GM12878 (cell line): ENCODE results near the gene C19orf38. TPM values are rescaled to one million over a fixed set of nuclear protein-coding genes. Genes with fewer than 3 reads are reported as not detected.

Experiments used
- ATAC-seq: fragments of 200-7000 bp; cut with Tn5 transposase; 3 replicates; pipeline ENCODE4 v1.9.1; 2020; ENCODE audit warnings: mild to moderate bottlenecking, moderate library complexity
- BruUV-seq: library from RNA; stranded (reverse); fragments of 400-500 nt; replicated peaks from 2 replicates; lab custom pipeline; 2021; lab: Mats Ljungman, UMichigan
- CTCF ChIA-PET: fragments of 300-600 bp; sonication (Branson Sonifier 250); formaldehyde crosslinking; extraction: SDS; loops from one replicate; lab custom pipeline; 2021; ENCODE audit warnings: inconsistent platforms; lab: Yijun Ruan, JAX
- POLR2A ChIA-PET: fragments of 350-600 bp; formaldehyde crosslinking; extraction: SDS; loops from one replicate; lab custom pipeline; 2021; ENCODE audit warnings: inconsistent platforms; lab: Charles Lee
- RAD21 ChIA-PET: fragments of 300-600 bp; sonication (Branson Sonifier 250); formaldehyde crosslinking; loops from one replicate; lab custom pipeline; 2023; ENCODE audit warnings: antibody characterized with exemption; ENCODE audit not compliant: unreplicated experiment; lab: Charles Lee
- SMC1A ChIA-PET: fragments of 300-600 bp; sonication (Branson Sonifier 250); formaldehyde crosslinking; loops from one replicate; lab custom pipeline; 2023; ENCODE audit not compliant: unreplicated experiment, uncharacterized antibody; lab: Charles Lee
- DNase-seq: peaks from one replicate; pipeline ENCODE4 v3.0.0-alpha.2; 2011; ENCODE audit warnings: low read depth, low spot score
- FAIRE-seq: peaks from 3 replicates; lab custom pipeline; 2011; peaks lifted over from hg19 to GRCh38; lab: Jason Lieb, UNC
- H2AFZ ChIP-seq: 2 replicates; pipeline ENCODE4 v1.6.0; 2011; ENCODE audit warnings: low read depth, low read length, control low read depth; ENCODE audit not compliant: control insufficient read depth
- H3K27ac ChIP-seq: 2 replicates; pipeline ENCODE4 v1.5.1; 2011; ENCODE audit warnings: control low read depth; ENCODE audit not compliant: control insufficient read depth, insufficient read depth
- H3K27me3 ChIP-seq, 2 experiments: replicated peaks in 1 of 2; 2 replicates each; pipeline versions ENCODE4 v1.6.0 to v1.6.1; 2011; ENCODE audit warnings: low read length in 1 of 2; ENCODE audit not compliant: control insufficient read depth in 2 of 2, insufficient read depth in 2 of 2
- H3K36me3 ChIP-seq, 2 experiments: 2 replicates each; pipeline ENCODE4 v1.5.1; 2011; ENCODE audit warnings: low read length in 1 of 2; ENCODE audit not compliant: control insufficient read depth in 2 of 2, insufficient read depth in 2 of 2
- H3K4me1 ChIP-seq: 2 replicates; pipeline ENCODE4 v1.6.1; 2011; ENCODE audit warnings: mild to moderate bottlenecking, low read length, moderate library complexity, mixed read lengths; ENCODE audit not compliant: control insufficient read depth, insufficient read depth
- H3K4me2 ChIP-seq: 2 replicates; pipeline ENCODE4 v1.6.0; 2011; ENCODE audit warnings: control low read depth; ENCODE audit not compliant: control insufficient read depth, insufficient read depth
- H3K4me3 ChIP-seq: fragments of 200-600 bp; sonication (generic); 2 replicates; pipeline ENCODE4 v1.5.1; 2016
- H3K79me2 ChIP-seq: 2 replicates; pipeline ENCODE4 v1.6.0; 2011; ENCODE audit warnings: low read length; ENCODE audit not compliant: control insufficient read depth, insufficient read depth
- H3K9ac ChIP-seq: 2 replicates; pipeline ENCODE4 v1.8.0; 2011; ENCODE audit warnings: low read length, control low read depth, mixed read lengths; ENCODE audit not compliant: control insufficient read depth, insufficient read depth
- H3K9me3 ChIP-seq: replicated peaks from 3 replicates; pipeline ENCODE4 v1.5.1; 2011; ENCODE audit warnings: mild to moderate bottlenecking, low read length; ENCODE audit not compliant: control insufficient read depth, insufficient read depth
- H4K20me1 ChIP-seq: 2 replicates; pipeline ENCODE4 v1.6.0; 2011; ENCODE audit not compliant: control insufficient read depth, insufficient read depth
- ATF2 ChIP-seq: IDR thresholded peaks from 2 replicates; pipeline ENCODE4 v1.6.1; 2012; ENCODE audit warnings: low read length, inconsistent platforms
- ATF7 ChIP-seq: fragments of 450-650 bp; IDR thresholded peaks from 2 replicates; pipeline ENCODE4 v1.6.1; 2016; ENCODE audit warnings: low read depth, mild to moderate bottlenecking
- KDM1A ChIP-seq: fragments of 200-600 bp; sonication (generic); IDR thresholded peaks from 2 replicates; pipeline ENCODE4 v1.6.1; 2016; ENCODE audit warnings: borderline replicate concordance
- KLF5 ChIP-seq: fragments of 450-650 bp; IDR thresholded peaks from 2 replicates; pipeline ENCODE4 v1.6.1; 2014; ENCODE audit warnings: mild to moderate bottlenecking; ENCODE audit not compliant: partially characterized antibody
- POLR2A ChIP-seq: IDR thresholded peaks from 2 replicates; pipeline ENCODE4 v1.6.1; 2011; ENCODE audit warnings: low read depth, mild to moderate bottlenecking, low read length
- WGBS: methylation state at CpG from one replicate; pipeline ENCODE4 v1.1.6; 2016; ENCODE audit warnings: low lambda C conversion rate; ENCODE audit not compliant: insufficient replicate concordance, insufficient coverage; ENCODE audit errors: missing lambda C conversion rate; 5-methylcytosine and 5-hydroxymethylcytosine counted together
- in situ Hi-C: fragments of 300-500 bp; cut with MboI; formaldehyde crosslinking; loops from 9 replicates; pipeline ENCODE4 v1.14.3; 2018; ENCODE audit warnings: mixed read lengths
- intact Hi-C: fragments of 100-400 bp; cut with micrococcal nuclease; formaldehyde crosslinking; loops from one replicate; pipeline ENCODE4 v1.14.2; 2022; ENCODE audit not compliant: unreplicated experiment
- polyA plus RNA-seq, 11 experiments: library from polyadenylated mRNA; depleted of rRNA in 4 of 11; unstranded in 6 of 11; stranded (reverse) in 5 of 11; fragments of >200 nt; fragmentation: Nextera tagmentation in 4 of 11; fragmentation: Illumina TruSeq in 1 of 11; extraction: Ambion mirVana in 4 of 11; extraction: Trizol in 1 of 11; gene quantifications; 1 replicate in 1 of 11; 2 replicates in 10 of 11; pipeline versions ENCODE4 v1.2.1 to v1.2.3, GENCODE V29; 2011 to 2016; ENCODE audit warnings: inconsistent platforms in 2 of 11, missing spikeins in 2 of 11, low read depth in 1 of 11
- total RNA-seq, 4 experiments: library from RNA; depleted of rRNA in 3 of 4; stranded (reverse); fragments of >200 nt in 3 of 4; fragmentation: Illumina TruSeq in 1 of 4; extraction: Trizol in 1 of 4; gene quantifications; 2 replicates each; pipeline versions ENCODE4 v1.2.1 to v1.2.3, GENCODE V29; 2013 to 2021

The C19orf38 gene
- total and polyA plus RNA-seq, 10 of the 15 experiments (the other 5 are each of a cell fraction or from before 2014, with no cell fraction given): 2.6 to 7.5 (median 5.0) TPM

- peaks cover 5% of the 10 kb centered on the region; the same call in 2 of the 3 replicates for H3K9me3 ChIP-seq
- no peak for DNase-seq
- BruUV-seq: TSS peak; percentile 54
- H2AFZ ChIP-seq: no peak overlapping the region
- no peak for ATAC-seq
- POLR2A ChIA-PET: no interaction called here
- no peak overlapping the region for H3K9ac ChIP-seq
- no peak overlapping the region for H3K4me2 ChIP-seq
- in situ Hi-C loops: no loop called here
- H4K20me1 ChIP-seq: peaks cover 3% of the 10 kb centered on the region; the same call in 1 of the 2 replicates
- TF ChIP-seq KLF5: no peak
- no peak for TF ChIP-seq KDM1A
- peak; percentile 48; the same call in 1 of the 2 replicates for TF ChIP-seq POLR2A
- no peak for TF ChIP-seq ATF7
- no peak for TF ChIP-seq ATF2
- H3K27me3 ChIP-seq: no peaks in the 10 kb centered on the region
- intact Hi-C loops: no loop called here
- RAD21 ChIA-PET: no interaction called here
- no peaks in the 10 kb centered on the region; the same call in 1 of the 2 replicates for H3K79me2 ChIP-seq
- H3K27ac ChIP-seq: no peak overlapping the region
- FAIRE-seq: no peak
- H3K36me3 ChIP-seq: peaks cover 4 to 18% of the 10 kb centered on the region in 2 experiments; a peak in 3 of 4 replicates
- H3K4me1 ChIP-seq: peaks cover 12% of the 10 kb centered on the region
- 97% methylated on average over 20 of the region's 20 CpGs for WGBS
- no peak overlapping the region for H3K4me3 ChIP-seq
- SMC1A ChIA-PET: no interaction called here
- CTCF ChIA-PET: interaction anchor here (1.1 kb wide), 1 partner anchor 82 kb away, joined by 3 read pairs; no protein-coding TSS in a partner anchor
These were observed 15.3 kb upstream of the C19orf38 start for GRCh38 chr19:10832939-10833296.
